Natural killer cell (primary cell): ENCODE data around the gene DDX54. TPM values are rescaled to one million over a fixed set of nuclear protein-coding genes. Genes with fewer than 3 reads are reported as not detected.

Source experiments
- ATAC-seq, 3 donors: fragments of 150-1000 bp in 2 of 3; fragments of 200-7000 bp in 1 of 3; cut with Tn5 transposase; 1 replicate in 1 of 3; 2 replicates in 2 of 3; pipeline ENCODE4 v1.10.0; 2021; ENCODE audit warnings: mild to moderate bottlenecking in 2 of 3, moderate library complexity in 2 of 3
- DNase-seq, 2 donors: peaks; one replicate each; pipeline versions ENCODE4 v3.0.0 to v3.0.0-alpha.2; 2013 to 2021; ENCODE audit warnings: mixed read lengths in 1 of 2
- H3K27ac ChIP-seq: one replicate; pipeline ENCODE4 v1.5.1; 2013; ENCODE audit warnings: mild to moderate bottlenecking, low read length
- H3K27me3 ChIP-seq: one replicate; pipeline ENCODE4 v1.6.1; 2013; ENCODE audit warnings: low read length; ENCODE audit not compliant: control insufficient read depth, insufficient read depth
- H3K36me3 ChIP-seq: one replicate; pipeline ENCODE4 v1.6.1; 2013; ENCODE audit warnings: low read length; ENCODE audit not compliant: control insufficient read depth, insufficient read depth
- H3K4me1 ChIP-seq: one replicate; pipeline ENCODE4 v1.6.1; 2013; ENCODE audit warnings: low read length; ENCODE audit not compliant: control insufficient read depth, insufficient read depth
- H3K4me3 ChIP-seq: one replicate; pipeline ENCODE4 v1.5.1; 2013; ENCODE audit warnings: low read length
- H3K9me3 ChIP-seq: one replicate; pipeline ENCODE4 v1.6.1; 2013; ENCODE audit warnings: low read length; ENCODE audit not compliant: control insufficient read depth, insufficient read depth
- H3K27ac Mint-ChIP-seq, 2 donors: one replicate each; pipeline ENCODE4 v1.8.0; 2022; ENCODE audit warnings: mild to moderate bottlenecking in 2 of 2, mixed read lengths in 2 of 2, moderate library complexity in 1 of 2
- H3K27me3 Mint-ChIP-seq, 2 donors: one replicate each; pipeline ENCODE4 v1.8.0; 2022; ENCODE audit warnings: low read depth in 2 of 2, mixed read lengths in 2 of 2
- H3K36me3 Mint-ChIP-seq: one replicate; pipeline ENCODE4 v1.8.0; 2022; ENCODE audit warnings: mixed read lengths
- H3K4me1 Mint-ChIP-seq, 2 donors: one replicate each; pipeline ENCODE4 v1.8.0; 2022; ENCODE audit warnings: mixed read lengths in 2 of 2
- H3K4me3 Mint-ChIP-seq: one replicate; pipeline ENCODE4 v1.8.0; 2022; ENCODE audit warnings: mild to moderate bottlenecking, moderate library complexity, mixed read lengths
- H3K9me3 Mint-ChIP-seq, 2 donors: one replicate each; pipeline ENCODE4 v1.8.0; 2022; ENCODE audit warnings: mixed read lengths in 2 of 2
- WGBS: methylation state at CpG from one replicate; pipeline ENCODE4 v1.1.7; 2013; ENCODE audit warnings: missing lambda C conversion rate; ENCODE audit not compliant: insufficient coverage; 5-methylcytosine and 5-hydroxymethylcytosine counted together
- intact Hi-C: fragments of 100-400 bp; cut with micrococcal nuclease; formaldehyde crosslinking; loops from one replicate; pipeline ENCODE4 v1.14.2; 2022
- total RNA-seq, 4 donors: library from RNA; stranded (reverse); fragments of 120-200 nt in 1 of 4; gene quantifications; one replicate each; pipeline versions ENCODE4 v1.2.3 to v1.2.4, GENCODE V29; 2013 to 2022
- TF ChIP-seq, protein P1 (sequence below): fragments of 200-600 bp; IDR thresholded peaks from one replicate; pipeline ENCODE4 v1.8.0; 2022; ENCODE audit warnings: antibody characterized with exemption

The DDX54 gene
- total RNA-seq, 3 donors from 2014 or later (not counting 1 experiment from before 2014, with no cell fraction given), result 84.6 to 100 (median 97.1) TPM

DNA sequence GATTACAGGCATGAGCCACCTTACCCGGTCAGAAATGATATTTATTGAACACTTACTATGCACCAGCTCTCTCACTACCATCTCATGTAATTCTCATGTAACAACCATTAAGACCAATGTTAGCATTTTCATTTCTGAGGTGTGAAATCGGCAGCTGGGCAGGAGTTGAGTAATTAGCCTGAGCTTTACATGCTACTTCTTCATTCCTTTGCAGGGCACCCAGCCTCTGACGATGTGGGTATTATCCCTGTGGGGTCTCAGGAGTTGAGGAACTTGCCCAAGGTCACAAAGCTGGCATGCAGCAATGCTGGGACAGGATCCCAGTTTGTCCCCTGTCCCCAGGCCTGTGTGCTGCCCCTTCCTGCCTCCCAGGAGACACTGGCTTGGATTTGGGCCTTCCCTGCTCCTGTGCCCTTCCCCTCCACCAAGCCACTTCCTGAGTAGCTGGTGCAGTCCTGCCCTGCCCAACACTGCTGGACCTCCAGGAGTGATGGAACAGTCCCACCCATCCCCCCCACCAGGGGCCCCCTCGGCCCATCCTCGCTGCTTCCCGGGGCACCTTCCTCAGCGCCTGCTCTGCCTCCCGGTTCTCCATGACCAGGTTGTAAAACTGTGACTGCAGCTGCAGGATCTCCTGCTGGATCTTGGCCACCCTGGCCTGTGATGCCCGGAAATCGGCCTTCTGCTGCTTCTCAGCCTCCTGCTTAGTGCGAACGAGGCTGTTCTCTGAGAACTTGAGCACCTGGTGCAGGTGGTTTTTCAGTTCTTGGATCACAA lies 14.9 kb upstream of the DDX54 start:
- Mint-ChIP-seq H3K9me3 (no peaks in the 10 kb centered on the region), H3K27ac (no peak overlapping the region), H3K4me3 (no peak overlapping the region), H3K36me3 (no peaks in the 10 kb centered on the region), H3K27me3 (no peaks in the 10 kb centered on the region), H3K4me1 (no peaks in the 10 kb centered on the region)
- DNase-seq (no peak), ATAC-seq (no peak)
- no peak overlapping the region for H3K4me3 ChIP-seq
- H3K27ac ChIP-seq, result no peak overlapping the region
- peaks cover 10% of the 10 kb centered on the region for H3K4me1 ChIP-seq
- H3K27me3 ChIP-seq, result no peaks in the 10 kb centered on the region
- 97% methylated on average over 12 of the region's 12 CpGs for WGBS
- H3K9me3 ChIP-seq, result no peaks in the 10 kb centered on the region
- H3K36me3 ChIP-seq, result no peaks in the 10 kb centered on the region
- TF ChIP-seq, protein P1, sequence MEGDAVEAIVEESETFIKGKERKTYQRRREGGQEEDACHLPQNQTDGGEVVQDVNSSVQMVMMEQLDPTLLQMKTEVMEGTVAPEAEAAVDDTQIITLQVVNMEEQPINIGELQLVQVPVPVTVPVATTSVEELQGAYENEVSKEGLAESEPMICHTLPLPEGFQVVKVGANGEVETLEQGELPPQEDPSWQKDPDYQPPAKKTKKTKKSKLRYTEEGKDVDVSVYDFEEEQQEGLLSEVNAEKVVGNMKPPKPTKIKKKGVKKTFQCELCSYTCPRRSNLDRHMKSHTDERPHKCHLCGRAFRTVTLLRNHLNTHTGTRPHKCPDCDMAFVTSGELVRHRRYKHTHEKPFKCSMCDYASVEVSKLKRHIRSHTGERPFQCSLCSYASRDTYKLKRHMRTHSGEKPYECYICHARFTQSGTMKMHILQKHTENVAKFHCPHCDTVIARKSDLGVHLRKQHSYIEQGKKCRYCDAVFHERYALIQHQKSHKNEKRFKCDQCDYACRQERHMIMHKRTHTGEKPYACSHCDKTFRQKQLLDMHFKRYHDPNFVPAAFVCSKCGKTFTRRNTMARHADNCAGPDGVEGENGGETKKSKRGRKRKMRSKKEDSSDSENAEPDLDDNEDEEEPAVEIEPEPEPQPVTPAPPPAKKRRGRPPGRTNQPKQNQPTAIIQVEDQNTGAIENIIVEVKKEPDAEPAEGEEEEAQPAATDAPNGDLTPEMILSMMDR, result no peak
- intact Hi-C loops, result no loop called here

DNA sequence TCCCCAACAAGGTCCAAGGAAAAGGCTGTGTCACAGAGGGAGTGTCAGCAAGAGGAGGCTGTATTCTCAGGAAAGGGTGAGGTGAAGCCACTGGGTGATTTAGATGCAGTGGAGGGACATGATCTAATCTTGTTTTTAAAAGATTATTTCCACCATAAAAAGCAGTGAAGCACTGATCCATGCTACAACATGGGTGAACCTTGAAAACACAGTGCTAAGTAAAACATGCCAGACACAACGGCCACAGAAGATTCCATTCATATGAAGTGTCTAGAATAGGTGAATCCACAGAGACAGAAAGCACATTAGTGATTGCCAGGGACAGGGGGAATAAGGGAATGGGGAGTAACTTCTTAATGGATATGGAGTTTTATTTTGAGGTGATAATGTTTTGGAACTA lies 13.0 kb upstream of the DDX54 start:
- Histone ChIP-seq H3K27ac (no peak overlapping the region), H3K4me1 (peaks cover 10% of the 10 kb centered on the region), H3K4me3 (no peak overlapping the region), H3K36me3 (no peaks in the 10 kb centered on the region), H3K27me3 (no peaks in the 10 kb centered on the region), H3K9me3 (no peaks in the 10 kb centered on the region)
- H3K27me3 Mint-ChIP-seq, result no peaks in the 10 kb centered on the region
- DNase-seq (no peak), ATAC-seq (no peak)
- WGBS, result 100% methylated on average over 1 of the region's 1 CpG
- H3K9me3 Mint-ChIP-seq, result no peaks in the 10 kb centered on the region
- TF ChIP-seq, protein P1, result no peak
- H3K4me1 Mint-ChIP-seq, result no peaks in the 10 kb centered on the region
- H3K36me3 Mint-ChIP-seq, result no peaks in the 10 kb centered on the region
- intact Hi-C loops, result loop anchor here (5.0 to 10.0 kb wide), 2 partner anchors 34 to 137 kb away; partner anchors contain the start of gene SLC8B1
- H3K27ac Mint-ChIP-seq, result no peak overlapping the region
- H3K4me3 Mint-ChIP-seq, result no peak overlapping the region

DNA sequence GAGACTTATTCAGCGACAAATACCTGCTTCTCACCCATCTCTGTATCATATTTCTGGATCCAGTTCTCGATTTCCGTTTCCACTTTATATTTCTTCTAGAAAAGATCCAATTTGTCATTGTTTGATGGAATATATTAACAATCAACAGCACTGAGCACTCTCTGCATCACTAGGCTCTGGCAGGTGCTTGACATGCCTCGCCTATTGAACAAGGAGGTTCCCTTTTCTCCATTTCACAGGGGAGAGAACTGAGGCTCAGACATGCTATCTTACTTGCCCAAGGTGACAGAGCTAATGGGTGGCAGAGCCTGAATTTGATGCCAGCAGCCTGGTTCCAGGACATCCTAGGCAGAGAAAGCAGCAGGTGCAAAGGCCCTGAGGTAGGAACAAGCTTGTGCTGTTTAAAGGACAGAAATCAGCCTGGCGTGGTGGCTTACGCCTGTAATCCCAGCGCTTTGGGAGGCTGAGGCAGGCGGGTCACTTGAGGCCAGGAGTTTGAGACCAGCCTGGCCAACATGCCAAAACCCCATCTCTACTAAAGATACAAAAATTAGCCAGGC lies 12.3 kb upstream of the DDX54 start:
- H3K36me3 Mint-ChIP-seq, result no peaks in the 10 kb centered on the region
- ATAC-seq, result no peak
- H3K27ac ChIP-seq, result no peak overlapping the region
- H3K9me3 Mint-ChIP-seq, result no peaks in the 10 kb centered on the region
- no peak overlapping the region for H3K27ac Mint-ChIP-seq
- H3K4me3 Mint-ChIP-seq, result no peak overlapping the region
- H3K4me1 Mint-ChIP-seq, result no peaks in the 10 kb centered on the region
- DNase-seq, result no peak
- WGBS, result 95% methylated on average over 6 of the region's 8 CpGs
- H3K4me1 ChIP-seq, result peaks cover 10% of the 10 kb centered on the region
- intact Hi-C loops, result loop anchor here (5.0 to 10.0 kb wide), 2 partner anchors 35 to 137 kb away; partner anchors contain the start of gene SLC8B1
- H3K36me3 ChIP-seq, result no peaks in the 10 kb centered on the region
- no peaks in the 10 kb centered on the region for H3K9me3 ChIP-seq
- H3K27me3 Mint-ChIP-seq, result no peaks in the 10 kb centered on the region
- TF ChIP-seq, protein P1, result no peak
- no peak overlapping the region for H3K4me3 ChIP-seq
- no peaks in the 10 kb centered on the region for H3K27me3 ChIP-seq
